ENCODE data around the gene UHMK1.
A peak's percentile ranks its signal among the peaks of the same experiment; 100 is the strongest.
"Not testable (repeated sequence)": the region's sequence is repeated elsewhere in the genome, so short reads cannot be mapped to it uniquely, and the experiment has no call there.

Gene UHMK1, protein sequence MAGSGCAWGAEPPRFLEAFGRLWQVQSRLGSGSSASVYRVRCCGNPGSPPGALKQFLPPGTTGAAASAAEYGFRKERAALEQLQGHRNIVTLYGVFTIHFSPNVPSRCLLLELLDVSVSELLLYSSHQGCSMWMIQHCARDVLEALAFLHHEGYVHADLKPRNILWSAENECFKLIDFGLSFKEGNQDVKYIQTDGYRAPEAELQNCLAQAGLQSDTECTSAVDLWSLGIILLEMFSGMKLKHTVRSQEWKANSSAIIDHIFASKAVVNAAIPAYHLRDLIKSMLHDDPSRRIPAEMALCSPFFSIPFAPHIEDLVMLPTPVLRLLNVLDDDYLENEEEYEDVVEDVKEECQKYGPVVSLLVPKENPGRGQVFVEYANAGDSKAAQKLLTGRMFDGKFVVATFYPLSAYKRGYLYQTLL
- total RNA-seq, result 244 to 399 reads per million in 2 donors

DNA sequence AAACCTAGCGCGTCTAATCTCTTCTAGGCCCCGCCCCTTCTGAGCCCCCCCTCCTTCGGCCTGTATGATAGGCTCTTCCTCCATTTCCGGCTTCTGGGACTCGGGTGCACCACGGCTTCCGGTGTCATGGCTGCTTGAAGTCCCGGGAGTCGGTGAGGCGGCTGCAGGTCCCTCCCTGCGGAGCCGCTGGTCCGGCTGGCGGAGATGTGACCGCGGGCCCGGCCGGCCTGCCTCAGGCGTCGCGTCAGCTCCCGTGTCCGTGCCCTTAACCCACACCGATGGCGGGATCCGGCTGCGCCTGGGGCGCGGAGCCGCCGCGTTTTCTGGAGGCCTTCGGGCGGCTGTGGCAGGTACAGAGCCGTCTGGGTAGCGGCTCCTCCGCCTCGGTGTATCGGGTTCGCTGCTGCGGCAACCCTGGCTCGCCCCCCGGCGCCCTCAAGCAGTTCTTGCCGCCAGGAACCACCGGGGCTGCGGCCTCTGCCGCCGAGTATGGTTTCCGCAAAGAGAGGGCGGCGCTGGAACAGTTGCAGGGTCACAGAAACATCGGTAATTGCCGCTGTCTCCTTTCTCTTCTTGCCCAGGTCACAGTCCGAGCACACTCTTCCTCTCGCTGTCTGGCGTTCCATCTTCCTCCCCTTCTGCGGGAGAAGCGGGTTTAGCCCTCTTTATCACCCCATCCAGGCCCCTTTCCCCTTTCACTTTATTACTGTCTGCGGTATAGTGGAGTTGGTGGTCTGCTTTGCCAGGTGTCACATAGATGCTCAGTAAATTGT is at the start of gene UHMK1:
Gene UHMK1 (plus strand): TSS at position 96 of the 773 bp plus-strand sequence. CDS start 183 bp downstream, at position 279.
- peak; percentile 82 for DNase-seq

DNA sequence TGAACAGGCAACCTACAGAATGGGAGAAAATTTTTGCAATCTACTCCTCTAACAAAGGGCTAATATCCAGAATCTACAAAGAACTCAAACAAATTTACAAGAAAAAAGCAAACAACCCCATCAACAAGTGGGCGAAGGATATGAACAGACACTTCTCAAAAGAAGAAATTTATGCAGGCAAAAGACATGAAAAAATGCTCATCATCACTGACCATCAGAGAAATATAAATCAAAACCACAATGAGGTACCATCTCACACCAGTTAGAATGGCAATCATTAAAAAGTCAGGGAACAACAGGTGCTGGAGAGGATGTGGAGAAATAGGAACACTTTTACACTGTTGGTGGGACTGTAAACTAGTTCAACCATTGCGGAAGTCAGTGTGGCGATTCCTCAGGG is 43.3 kb upstream of the UHMK1 start:
- DNase-seq, result not testable (repeated sequence)

GRCh38 chr1:162456323-162456722 is 41.3 kb upstream of the UHMK1 start:
- DNase-seq, result no peak

DNA sequence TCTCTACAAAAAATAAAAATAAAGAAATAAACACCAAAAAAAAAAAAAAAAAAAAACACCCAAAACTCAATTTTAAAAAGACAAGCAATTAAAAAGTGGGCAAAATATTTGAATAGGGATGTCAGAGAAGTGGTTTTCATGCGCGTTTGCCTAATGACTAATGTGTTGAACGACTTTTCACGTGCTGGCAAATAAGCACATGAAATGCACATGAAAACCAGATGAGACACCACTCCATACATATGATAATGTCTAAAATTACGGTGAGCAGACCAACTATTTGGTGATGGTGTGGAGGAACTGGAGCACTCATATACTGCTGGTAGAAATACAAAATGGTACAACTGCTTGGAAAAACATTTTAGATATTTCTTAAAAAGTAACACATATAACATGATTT is 39.4 kb upstream of the UHMK1 start:
- no peak for DNase-seq

DNA sequence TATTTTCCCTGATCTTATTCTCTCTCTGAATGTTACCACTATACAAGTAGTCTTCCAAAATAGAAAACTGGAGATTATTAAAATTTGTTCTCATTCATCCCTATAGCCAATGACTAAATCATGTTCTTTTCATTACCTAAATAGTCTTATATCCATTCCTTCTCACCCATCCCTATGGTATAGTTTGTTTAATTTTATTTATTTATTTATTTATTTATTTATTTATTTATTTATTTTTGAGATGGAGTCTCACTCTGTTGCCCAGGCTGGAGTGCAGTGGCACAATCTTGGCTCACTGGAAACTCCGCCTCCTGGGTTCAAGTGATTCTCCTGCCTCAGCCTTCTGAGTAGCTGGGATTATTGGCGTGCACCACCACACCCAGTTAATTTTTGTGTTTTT is 35.2 kb upstream of the UHMK1 start:
- not testable (repeated sequence) for DNase-seq

GRCh38 chr1:162463021-162463420 is 34.6 kb upstream of the UHMK1 start:
- no peak for DNase-seq

DNA sequence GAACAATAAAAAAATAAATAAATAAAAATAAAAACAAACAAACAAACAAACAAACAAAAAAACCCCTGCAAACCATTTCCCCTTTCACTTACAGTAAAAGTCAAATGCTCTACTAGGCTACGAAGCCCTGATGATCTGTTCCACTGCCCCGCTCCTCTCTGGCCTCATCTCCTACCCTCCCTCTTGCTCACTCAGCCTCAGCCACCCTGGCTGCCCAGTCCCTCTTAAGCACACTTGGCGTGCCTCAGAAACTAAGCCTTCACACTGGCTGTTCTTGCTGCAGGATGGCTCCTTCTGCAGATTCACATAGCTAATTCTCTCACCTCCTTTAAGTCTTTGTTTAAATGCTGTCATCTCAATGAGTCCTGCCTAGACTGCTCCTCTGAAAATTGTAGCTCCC is 30.8 kb upstream of the UHMK1 start:
- DNase-seq, result no peak

GRCh38 chr1:162470216-162470615 is 27.4 kb upstream of the UHMK1 start:
- no peak for DNase-seq

GRCh38 chr1:162471290-162471853 is 26.2 kb upstream of the UHMK1 start:
- DNase-seq, result no peak

GRCh38 chr1:162475089-162475488 is 22.5 kb upstream of the UHMK1 start:
- no peak for DNase-seq

- no peak for DNase-seq
Measured at GRCh38 chr1:162475539-162476185, 22.0 kb upstream of the UHMK1 start.

GRCh38 chr1:162476620-162477019 is 21.0 kb upstream of the UHMK1 start:
- DNase-seq, result no peak

DNA sequence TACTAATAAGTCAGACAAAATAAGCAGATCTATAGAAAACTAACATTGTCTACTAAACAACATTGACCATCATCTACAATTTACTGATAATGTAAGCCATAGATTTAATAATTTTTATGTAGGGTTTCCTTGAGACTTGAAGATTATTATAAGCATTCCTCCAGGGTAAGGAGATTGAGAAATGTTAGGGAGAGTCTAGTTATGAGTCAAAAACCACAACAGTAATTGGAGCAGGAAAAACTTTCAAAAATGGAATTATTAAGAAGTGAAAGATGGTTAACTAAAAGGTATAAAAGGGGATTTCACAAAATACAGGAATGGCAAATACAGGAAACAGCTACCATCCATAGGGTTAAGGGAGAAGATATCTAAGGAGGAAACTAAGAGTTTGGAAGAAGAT is 12.4 kb upstream of the UHMK1 start:
- DNase-seq, result no peak

DNA sequence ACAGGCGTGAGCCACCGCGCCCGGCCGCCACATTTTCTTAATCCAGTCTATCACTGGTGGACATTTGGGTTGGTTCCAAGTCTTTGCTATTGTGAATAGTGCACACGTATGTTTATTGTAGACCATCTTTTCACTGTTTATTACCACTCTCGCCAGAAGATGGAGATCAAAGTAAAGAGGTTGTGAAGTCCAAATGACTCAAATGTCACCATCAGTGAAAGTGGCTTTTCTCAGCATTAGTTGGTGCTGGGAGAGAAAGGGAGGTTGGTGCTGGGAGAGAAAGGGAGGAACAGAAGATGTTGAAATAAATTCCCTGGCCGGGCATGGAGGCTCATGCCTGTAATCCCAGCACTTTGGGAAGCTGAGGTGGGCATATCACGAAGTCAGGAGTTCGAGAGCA is 10.4 kb upstream of the UHMK1 start:
- DNase-seq, result no peak

- DNase-seq, result no peak
Measured at GRCh38 chr1:162488219-162488618, 9.4 kb upstream of the UHMK1 start.

- not testable (repeated sequence) for DNase-seq
Measured at GRCh38 chr1:162495531-162496233, 1.9 kb upstream of the UHMK1 start.

- no peak for DNase-seq
Measured at GRCh38 chr1:162497104-162497722, 405 bp upstream of the UHMK1 start.

GRCh38 chr1:162498496-162498810 is 835 bp downstream of the UHMK1 start:
- no peak for DNase-seq

DNA sequence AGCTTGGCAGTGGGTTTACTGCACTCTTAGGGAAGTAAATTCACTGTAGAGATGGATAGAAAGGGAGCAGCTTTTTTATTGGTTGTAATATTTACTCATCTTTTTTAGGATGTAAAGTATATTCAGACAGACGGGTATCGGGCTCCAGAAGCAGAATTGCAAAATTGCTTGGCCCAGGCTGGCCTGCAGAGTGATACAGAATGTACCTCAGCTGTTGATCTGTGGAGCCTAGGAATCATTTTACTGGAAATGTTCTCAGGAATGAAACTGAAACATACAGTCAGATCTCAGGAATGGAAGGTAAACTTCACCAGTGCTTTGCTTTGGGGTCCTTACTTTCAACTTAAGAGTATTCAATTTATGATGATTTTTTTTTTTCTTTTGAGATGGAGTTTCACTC is 3.2 kb downstream of the UHMK1 start:
- no peak for DNase-seq

DNA sequence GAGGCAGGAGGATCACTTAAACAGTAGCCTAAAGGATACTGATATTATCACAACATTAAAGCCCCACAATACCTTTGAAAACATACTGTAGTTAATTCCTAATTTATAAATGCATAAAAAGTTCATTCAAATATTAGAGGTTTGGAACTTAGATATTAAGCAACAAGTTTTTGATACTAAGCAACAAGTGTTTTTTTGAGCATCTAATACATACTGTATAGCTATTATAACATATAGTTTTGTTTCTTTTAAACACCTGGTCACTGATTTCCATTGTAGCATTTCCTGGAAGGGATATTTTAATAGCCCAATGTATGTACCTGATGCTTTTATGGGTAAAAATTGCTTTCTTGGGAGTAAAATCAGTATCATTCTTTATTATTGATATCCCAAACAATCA is 4.5 kb downstream of the UHMK1 start:
- DNase-seq, result no peak

GRCh38 chr1:162502928-162503327 is 5.3 kb downstream of the UHMK1 start:
- DNase-seq, result no peak

GRCh38 chr1:162527314-162527713 is 29.7 kb downstream of the UHMK1 start:
- DNase-seq, result no peak

All from T-helper 9 cell (primary cell).